ENCODE data around the gene MAP1B.

The MAP1B gene

GRCh38 chr5:72245546-72245945 lies 138.3 kb downstream of the MAP1B start:
- Histone ChIP-seq H3K36me3 (ENCODE audit: insufficient read depth, low read length) (no peaks in the 10 kb centered on the region), H3K4me2 (ENCODE audit: insufficient read depth, low read length) (no peak overlapping the region), H3K9ac (ENCODE audit: low read depth, low read length) (no peak overlapping the region), H2AFZ (ENCODE audit: low read depth, low read length) (no peak overlapping the region), H3K27me3 (ENCODE audit: insufficient read depth, low read length, poor library complexity) (no peaks in the 10 kb centered on the region), H3K9me3 (ENCODE audit: insufficient read depth, low read length, severe bottlenecking) (no peaks in the 10 kb centered on the region), H4K20me1 (ENCODE audit: insufficient read depth, low read length) (peaks cover 65% of the 10 kb centered on the region), H3K27ac (ENCODE audit: low read length) (no peak overlapping the region), H3K79me2 (ENCODE audit: insufficient read depth, low read length) (peaks cover 11% of the 10 kb centered on the region), H3K4me3 (ENCODE audit: low read depth in 1 of 2, low read length in 2 of 2) (no peak overlapping the region), H3K4me1 (ENCODE audit: insufficient read depth, low read length) (no peaks in the 10 kb centered on the region)
- ATAC-seq (ENCODE audit: insufficient read depth, low read depth) (no peak), DNase-seq (no peak)
- no peak for TF ChIP-seq EZH2 (IDR thresholded peaks at IDR 0.05; ENCODE audit: borderline replicate concordance, low read depth, low read length, severe bottlenecking)
- no peak for TF ChIP-seq CTCF (IDR thresholded peaks at IDR 0.05; ENCODE audit: borderline replicate concordance, extremely low read depth, low read length, poor library complexity, severe bottlenecking)

- Histone ChIP-seq H3K9me3 (ENCODE audit: insufficient read depth, low read length, severe bottlenecking) (no peaks in the 10 kb centered on the region), H3K27me3 (ENCODE audit: insufficient read depth, low read length, poor library complexity) (no peaks in the 10 kb centered on the region), H3K79me2 (ENCODE audit: insufficient read depth, low read length) (peaks cover 11% of the 10 kb centered on the region), H4K20me1 (ENCODE audit: insufficient read depth, low read length) (peaks cover 62% of the 10 kb centered on the region), H2AFZ (ENCODE audit: low read depth, low read length) (no peak overlapping the region), H3K9ac (ENCODE audit: low read depth, low read length) (no peak overlapping the region), H3K36me3 (ENCODE audit: insufficient read depth, low read length) (no peaks in the 10 kb centered on the region), H3K27ac (ENCODE audit: low read length) (no peak overlapping the region), H3K4me2 (ENCODE audit: insufficient read depth, low read length) (no peak overlapping the region), H3K4me3 (ENCODE audit: low read depth in 1 of 2, low read length in 2 of 2) (no peak overlapping the region), H3K4me1 (ENCODE audit: insufficient read depth, low read length) (no peaks in the 10 kb centered on the region)
- ATAC-seq (ENCODE audit: insufficient read depth, low read depth) = peak; percentile 35; the same call in 1 of the 3 replicates
- no peak for DNase-seq
- TF ChIP-seq CTCF (IDR thresholded peaks at IDR 0.05; ENCODE audit: borderline replicate concordance, extremely low read depth, low read length, poor library complexity, severe bottlenecking) (no peak), EZH2 (IDR thresholded peaks at IDR 0.05; ENCODE audit: borderline replicate concordance, low read depth, low read length, severe bottlenecking) (no peak)
These were observed 138.8 kb downstream of the MAP1B start for GRCh38 chr5:72245951-72246532.

- Histone ChIP-seq H3K9ac (ENCODE audit: low read depth, low read length) (no peak overlapping the region), H3K4me2 (ENCODE audit: insufficient read depth, low read length) (no peak overlapping the region), H4K20me1 (ENCODE audit: insufficient read depth, low read length) (peaks cover 61% of the 10 kb centered on the region), H3K9me3 (ENCODE audit: insufficient read depth, low read length, severe bottlenecking) (no peaks in the 10 kb centered on the region), H3K27me3 (ENCODE audit: insufficient read depth, low read length, poor library complexity) (no peaks in the 10 kb centered on the region), H3K36me3 (ENCODE audit: insufficient read depth, low read length) (no peaks in the 10 kb centered on the region), H2AFZ (ENCODE audit: low read depth, low read length) (no peak overlapping the region), H3K4me3 (ENCODE audit: low read depth in 1 of 2, low read length in 2 of 2) (no peak overlapping the region), H3K4me1 (ENCODE audit: insufficient read depth, low read length) (no peaks in the 10 kb centered on the region), H3K27ac (ENCODE audit: low read length) (no peak overlapping the region), H3K79me2 (ENCODE audit: insufficient read depth, low read length) (peaks cover 14% of the 10 kb centered on the region)
- no peak for DNase-seq
- TF ChIP-seq EZH2 (IDR thresholded peaks at IDR 0.05; ENCODE audit: borderline replicate concordance, low read depth, low read length, severe bottlenecking) = no peak
- TF ChIP-seq CTCF (IDR thresholded peaks at IDR 0.05; ENCODE audit: borderline replicate concordance, extremely low read depth, low read length, poor library complexity, severe bottlenecking) = no peak
- no peak for ATAC-seq (ENCODE audit: insufficient read depth, low read depth)
These were observed 139.7 kb downstream of the MAP1B start for GRCh38 chr5:72246954-72247442.
